Epithelial cell of proximal tubule (primary cell): ENCODE measurements around the gene ARHGEF7. TPM values are rescaled to one million over a fixed set of nuclear protein-coding genes. Genes with fewer than 3 reads are reported as not detected.

Experiments
- DNase-seq: peaks from one replicate; pipeline ENCODE4 v3.0.0-alpha.2; 2011; ENCODE audit warnings: low read depth
- H3K4me3 ChIP-seq: 2 replicates; pipeline ENCODE4 v1.5.1; 2011; ENCODE audit warnings: low read depth, mild to moderate bottlenecking, low read length
- CTCF ChIP-seq: conservative IDR thresholded peaks from 2 replicates; pipeline ENCODE4 v1.5.1; 2012; ENCODE audit warnings: low read depth, mild to moderate bottlenecking, low read length
- total RNA-seq: library from RNA; depleted of rRNA; stranded (reverse); fragments of >200 nt; gene quantifications from 2 replicates; pipeline ENCODE4 v1.2.3, GENCODE V29; 2015

Gene ARHGEF7
- total RNA-seq, 1 donor from 2014 or later: 21.9 TPM

GRCh38 chr13:111168107-111168506 lies 53.0 kb downstream of the ARHGEF7 start:
- DNase-seq: no peak
- no peak overlapping the region for H3K4me3 ChIP-seq
- no peak for TF ChIP-seq CTCF

- TF ChIP-seq CTCF: no peak
- H3K4me3 ChIP-seq: no peak overlapping the region
- no peak for DNase-seq
These were observed 56.0 kb downstream of the ARHGEF7 start for GRCh38 chr13:111171112-111171511.

- TF ChIP-seq CTCF: no peak
- DNase-seq: no peak
- H3K4me3 ChIP-seq: no peak overlapping the region
These were observed 56.5 kb downstream of the ARHGEF7 start for GRCh38 chr13:111171629-111172028.

GRCh38 chr13:111174377-111175114 lies 59.4 kb downstream of the ARHGEF7 start:
- no peak for TF ChIP-seq CTCF
- no peak overlapping the region for H3K4me3 ChIP-seq
- DNase-seq: no peak

GRCh38 chr13:111175372-111175771 lies 60.3 kb downstream of the ARHGEF7 start:
- no peak for DNase-seq
- no peak for TF ChIP-seq CTCF
- no peak overlapping the region for H3K4me3 ChIP-seq

- no peak for TF ChIP-seq CTCF
- no peak overlapping the region for H3K4me3 ChIP-seq
- no peak for DNase-seq
These were observed 60.8 kb downstream of the ARHGEF7 start for GRCh38 chr13:111175935-111176334.

GRCh38 chr13:111176421-111176820 lies 61.3 kb downstream of the ARHGEF7 start:
- H3K4me3 ChIP-seq: no peak overlapping the region

More at GRCh38 chr13:111176421-111176820, 61.3 kb downstream of the ARHGEF7 start:
- DNase-seq: no peak
- TF ChIP-seq CTCF: no peak
